Adrenal gland (tissue), 12 donors: ENCODE measurements around the gene FAM120B. TPM values are rescaled to one million over a fixed set of nuclear protein-coding genes. Genes with fewer than 3 reads are reported as not detected.

Experiments
- microRNA-seq, 3 donors: library from miRNA; unstranded; fragments of <30 nt; microRNA quantifications; one replicate each; pipeline ENCODE4, GENCODE V29; 2017 to 2020
- polyA plus RNA-seq, 3 donors: library from polyadenylated mRNA; stranded (reverse); fragments of 200-250 nt in 2 of 3; fragments of 350-450 nt in 1 of 3; fragmentation: Illumina TruSeq in 1 of 3; extraction: RNeasy Lipid Tissue Mini Kit (QIAGEN cat#74804) in 1 of 3; gene quantifications; one replicate each; pipeline ENCODE4 v1.2.3, GENCODE V29; 2013 to 2014
- small RNA-seq, 2 donors: library from RNA; depleted of rRNA; stranded (forward); fragments of <200 nt; gene quantifications; one replicate each; pipeline ENCODE3, GENCODE V24; 2016
- total RNA-seq, 9 donors: library from RNA; depleted of rRNA in 4 of 9; stranded (reverse); fragments of >200 nt in 4 of 9; fragments of 120-200 nt in 1 of 9; fragmentation: NEBNext Ultra II Directional in 1 of 9; extraction: Animal tissue kit (Norgen Biotek cat#: 25700) in 1 of 9; gene quantifications; one replicate each; pipeline versions ENCODE4 v1.1.0 to v1.2.4, GENCODE V29; 2013 to 2023
- donor health status: healthy with polysubstance abuse.
- donor health status: Bipolar disorder and iron deficiency.
- donor health status: DM: yes; HTN: yes; CAD: no.
- donor health status: DM: no; HTN: no; CAD: no.
- donor health status: DM: no; HTN: no; CAD: no.
- donor health status: DM: yes; HTN: yes; CAD: no.

FAM120B gene
- total and polyA plus RNA-seq, 12 donors, result 12.4 to 42.0 (median 27.4) TPM

Small RNA genes within 50 kb of the gene (microRNA-seq; reads per million reads assigned to microRNA genes)
- gene MIR4644, result 0 to 0.28 (median 0) reads per million in 3 donors

Small RNA genes within 50 kb of the gene (small RNA-seq; reads per million reads assigned to genes)
- 0 reads per million in 2 donors for gene MIR4644

Other genes with a start within 250 kb of the FAM120B start
- gene DLL1, start 15.7 kb upstream of the FAM120B start, total RNA-seq, result 10 to 100 TPM in 2 of 9 donors, 1 to 10 TPM in 7; 1.2 to 13.3 (median 7.6) TPM
- gene DLL1, start 15.7 kb upstream of the FAM120B start, polyA plus RNA-seq, result 1 to 10 TPM in 2 of 3 donors, under 1 TPM in 1; 0.75 to 9.4 (median 7.9) TPM
- 100 to 1,000 TPM; 129 to 442 (median 180) TPM for gene PSMB1, start 246.5 kb downstream of the FAM120B start, total RNA-seq
- gene PSMB1, start 246.5 kb downstream of the FAM120B start, polyA plus RNA-seq, result 100 to 1,000 TPM; 163 to 317 (median 288) TPM
- gene TBP, start 247.6 kb downstream of the FAM120B start, total RNA-seq, result 10 to 100 TPM; 11.1 to 27.8 (median 16.6) TPM
- gene TBP, start 247.6 kb downstream of the FAM120B start, polyA plus RNA-seq, result 10 to 100 TPM; 10.4 to 18.2 (median 10.5) TPM